ENCODE data around the gene SPON1. TPM values are rescaled to one million over a fixed set of nuclear protein-coding genes. Genes with fewer than 3 reads are reported as not detected.

The SPON1 gene
- total and polyA plus RNA-seq, 4 donors, result 0.72 to 4.9 (median 1.2) TPM

GRCh38 chr11:14254533-14255237 is 292.2 kb downstream of the SPON1 start:
- Histone ChIP-seq H3K9ac (ENCODE audit: low read depth in 1 of 2, low read length in 2 of 2) (no peak overlapping the region), H3K36me3 (ENCODE audit: control insufficient read depth in 4 of 4, insufficient read depth in 3 of 4, low read depth in 1 of 4, low read length in 3 of 4) (no peaks in the 10 kb centered on the region), H3K4me3 (ENCODE audit: low read depth in 1 of 3, low read length in 3 of 3) (no peak overlapping the region), H3K27ac (ENCODE audit: low read depth in 1 of 2, low read length in 2 of 2) (no peak overlapping the region), H3K27me3 (ENCODE audit: control insufficient read depth in 4 of 4, insufficient read depth in 4 of 4, low read length in 3 of 4) (no peaks in the 10 kb centered on the region), H3K9me3 (ENCODE audit: control insufficient read depth in 4 of 4, low read length in 3 of 4) (no peaks in the 10 kb centered on the region), H3K4me1 (ENCODE audit: control insufficient read depth in 4 of 4, insufficient read depth in 4 of 4, low read length in 3 of 4) (peaks cover 0 to 9% (median 6%) of the 10 kb centered on the region in 4 donors)
- 92% methylated on average over 13 of the region's 13 CpGs for WGBS
- TF ChIP-seq, protein P1, sequence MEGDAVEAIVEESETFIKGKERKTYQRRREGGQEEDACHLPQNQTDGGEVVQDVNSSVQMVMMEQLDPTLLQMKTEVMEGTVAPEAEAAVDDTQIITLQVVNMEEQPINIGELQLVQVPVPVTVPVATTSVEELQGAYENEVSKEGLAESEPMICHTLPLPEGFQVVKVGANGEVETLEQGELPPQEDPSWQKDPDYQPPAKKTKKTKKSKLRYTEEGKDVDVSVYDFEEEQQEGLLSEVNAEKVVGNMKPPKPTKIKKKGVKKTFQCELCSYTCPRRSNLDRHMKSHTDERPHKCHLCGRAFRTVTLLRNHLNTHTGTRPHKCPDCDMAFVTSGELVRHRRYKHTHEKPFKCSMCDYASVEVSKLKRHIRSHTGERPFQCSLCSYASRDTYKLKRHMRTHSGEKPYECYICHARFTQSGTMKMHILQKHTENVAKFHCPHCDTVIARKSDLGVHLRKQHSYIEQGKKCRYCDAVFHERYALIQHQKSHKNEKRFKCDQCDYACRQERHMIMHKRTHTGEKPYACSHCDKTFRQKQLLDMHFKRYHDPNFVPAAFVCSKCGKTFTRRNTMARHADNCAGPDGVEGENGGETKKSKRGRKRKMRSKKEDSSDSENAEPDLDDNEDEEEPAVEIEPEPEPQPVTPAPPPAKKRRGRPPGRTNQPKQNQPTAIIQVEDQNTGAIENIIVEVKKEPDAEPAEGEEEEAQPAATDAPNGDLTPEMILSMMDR (IDR thresholded peaks at IDR 0.05; ENCODE audit: low read depth, low read length, missing input control), result no peak
- DNase-seq (ENCODE audit: low spot score), result no peak

DNA sequence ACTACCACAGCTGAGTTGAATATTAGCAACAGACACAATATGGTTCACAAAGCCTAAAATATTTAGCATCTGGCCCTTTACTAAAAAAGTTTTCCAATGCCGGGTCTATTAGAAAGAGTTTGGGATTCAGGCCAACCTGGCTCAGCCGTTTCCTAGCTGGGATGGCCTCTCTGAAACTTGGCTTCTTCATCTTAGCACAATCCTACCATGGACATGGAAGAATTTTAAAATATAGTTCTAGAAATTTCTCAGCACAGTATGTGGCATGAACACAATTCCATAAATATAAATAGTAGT is 292.7 kb downstream of the SPON1 start:
- H3K36me3 ChIP-seq (ENCODE audit: control insufficient read depth in 4 of 4, insufficient read depth in 3 of 4, low read depth in 1 of 4, low read length in 3 of 4), result no peaks in the 10 kb centered on the region
- TF ChIP-seq, protein P1 (IDR thresholded peaks at IDR 0.05; ENCODE audit: low read depth, low read length, missing input control), result no peak
- no peak for TF ChIP-seq RXRA (IDR thresholded peaks at IDR 0.05)
- no peak for TF ChIP-seq REST (IDR thresholded peaks at IDR 0.05)
- TF ChIP-seq EGR1 (IDR thresholded peaks at IDR 0.05; ENCODE audit: low read depth in 2 of 2), result no peak
- TF ChIP-seq TAF1 (conservative IDR thresholded peaks at IDR 0.05), result no peak
- no peak for TF ChIP-seq FOXA2 (IDR thresholded peaks at IDR 0.05)
- TF ChIP-seq, protein P2, sequence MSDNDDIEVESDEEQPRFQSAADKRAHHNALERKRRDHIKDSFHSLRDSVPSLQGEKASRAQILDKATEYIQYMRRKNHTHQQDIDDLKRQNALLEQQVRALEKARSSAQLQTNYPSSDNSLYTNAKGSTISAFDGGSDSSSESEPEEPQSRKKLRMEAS (IDR thresholded peaks at IDR 0.05), result no peak
- no peak for TF ChIP-seq HNF4G (IDR thresholded peaks at IDR 0.05)
- no peak for TF ChIP-seq JUND (IDR thresholded peaks at IDR 0.05)
- TF ChIP-seq RAD21 (IDR thresholded peaks at IDR 0.05), result no peak
- TF ChIP-seq GABPA (IDR thresholded peaks at IDR 0.05 in 1 of 2, conservative IDR thresholded peaks at IDR 0.05 in 1 of 2), result no peak
- TF ChIP-seq, protein P3, sequence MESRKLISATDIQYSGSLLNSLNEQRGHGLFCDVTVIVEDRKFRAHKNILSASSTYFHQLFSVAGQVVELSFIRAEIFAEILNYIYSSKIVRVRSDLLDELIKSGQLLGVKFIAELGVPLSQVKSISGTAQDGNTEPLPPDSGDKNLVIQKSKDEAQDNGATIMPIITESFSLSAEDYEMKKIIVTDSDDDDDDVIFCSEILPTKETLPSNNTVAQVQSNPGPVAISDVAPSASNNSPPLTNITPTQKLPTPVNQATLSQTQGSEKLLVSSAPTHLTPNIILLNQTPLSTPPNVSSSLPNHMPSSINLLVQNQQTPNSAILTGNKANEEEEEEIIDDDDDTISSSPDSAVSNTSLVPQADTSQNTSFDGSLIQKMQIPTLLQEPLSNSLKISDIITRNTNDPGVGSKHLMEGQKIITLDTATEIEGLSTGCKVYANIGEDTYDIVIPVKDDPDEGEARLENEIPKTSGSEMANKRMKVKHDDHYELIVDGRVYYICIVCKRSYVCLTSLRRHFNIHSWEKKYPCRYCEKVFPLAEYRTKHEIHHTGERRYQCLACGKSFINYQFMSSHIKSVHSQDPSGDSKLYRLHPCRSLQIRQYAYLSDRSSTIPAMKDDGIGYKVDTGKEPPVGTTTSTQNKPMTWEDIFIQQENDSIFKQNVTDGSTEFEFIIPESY (IDR thresholded peaks at IDR 0.05), result no peak
- no peak for TF ChIP-seq NR2F2 (IDR thresholded peaks at IDR 0.05)
- no peak for TF ChIP-seq SP1 (IDR thresholded peaks at IDR 0.05)
- no peak for TF ChIP-seq YY1 (IDR thresholded peaks at IDR 0.05)
- no peak for TF ChIP-seq HNF4A (conservative IDR thresholded peaks at IDR 0.05)
- H3K9ac ChIP-seq (ENCODE audit: low read depth in 1 of 2, low read length in 2 of 2), result no peak overlapping the region
- DNase-seq (ENCODE audit: low spot score), result no peak
- WGBS, result 36% methylated on average over 2 of the region's 2 CpGs
- H3K4me3 ChIP-seq (ENCODE audit: low read depth in 1 of 3, low read length in 3 of 3), result no peak overlapping the region
- no peak overlapping the region for H3K27ac ChIP-seq (ENCODE audit: low read depth in 1 of 2, low read length in 2 of 2)
- H3K9me3 ChIP-seq (ENCODE audit: control insufficient read depth in 4 of 4, low read length in 3 of 4), result no peaks in the 10 kb centered on the region
- peaks cover 0 to 10% (median 6%) of the 10 kb centered on the region in 4 donors for H3K4me1 ChIP-seq (ENCODE audit: control insufficient read depth in 4 of 4, insufficient read depth in 4 of 4, low read length in 3 of 4)
- no peaks in the 10 kb centered on the region for H3K27me3 ChIP-seq (ENCODE audit: control insufficient read depth in 4 of 4, insufficient read depth in 4 of 4, low read length in 3 of 4)
